IMR-90 (cell line): ENCODE measurements around the gene ING5. TPM values are rescaled to one million over a fixed set of nuclear protein-coding genes. Genes with fewer than 3 reads are reported as not detected.

ENCODE experiments used
- ATAC-seq: fragments of 200-7000 bp; cut with Tn5 transposase; 2 replicates; pipeline ENCODE4 v1.9.1; 2020; ENCODE audit warnings: low read depth, mild to moderate bottlenecking, moderate library complexity
- BruUV-seq: library from RNA; stranded (reverse); fragments of 400-500 nt; replicated peaks from 2 replicates; lab custom pipeline; 2021; lab: Mats Ljungman, UMichigan
- CTCF ChIA-PET: fragments of 300-600 bp; formaldehyde crosslinking; extraction: SDS; loops from one replicate; lab custom pipeline; 2021; ENCODE audit warnings: antibody characterized with exemption; lab: Yijun Ruan, JAX
- POLR2A ChIA-PET: fragments of 300-600 bp; sonication (Branson Sonifier 250); formaldehyde crosslinking; loops from one replicate; lab custom pipeline; 2022; ENCODE audit warnings: antibody characterized with exemption; ENCODE audit not compliant: unreplicated experiment; lab: Charles Lee
- DNase-seq: peaks from one replicate; pipeline ENCODE4 v3.0.0; 2013
- H2AFZ ChIP-seq: replicated peaks from 2 replicates; pipeline ENCODE3; 2013; ENCODE audit warnings: low read length, mild to moderate bottlenecking; ENCODE audit not compliant: poor library complexity
- H2AK5ac ChIP-seq: 2 replicates; pipeline ENCODE4 v1.6.1; 2013; ENCODE audit warnings: low read depth, low read length, inconsistent platforms
- H2AK9ac ChIP-seq: replicated peaks from 2 replicates; pipeline ENCODE3; 2013; ENCODE audit warnings: mild to moderate bottlenecking, low read depth, low read length, moderate library complexity; ENCODE audit not compliant: poor library complexity
- H2BK120ac ChIP-seq: 2 replicates; pipeline ENCODE4 v1.6.1; 2013; ENCODE audit warnings: low read depth, low read length, inconsistent platforms
- H2BK15ac ChIP-seq: 3 replicates; pipeline ENCODE4 v1.6.1; 2013; ENCODE audit warnings: low read depth, low read length, inconsistent platforms
- H2BK20ac ChIP-seq: 2 replicates; pipeline ENCODE4 v1.6.1; 2013; ENCODE audit warnings: low read depth, mild to moderate bottlenecking, inconsistent platforms, low read length, moderate library complexity
- H2BK5ac ChIP-seq: 2 replicates; pipeline ENCODE4 v1.6.1; 2013; ENCODE audit warnings: mild to moderate bottlenecking, low read depth, low read length, inconsistent platforms; ENCODE audit not compliant: poor library complexity, severe bottlenecking
- H3K14ac ChIP-seq: replicated peaks from 2 replicates; pipeline ENCODE4 v1.6.1; 2013; ENCODE audit warnings: low read depth, low read length, inconsistent platforms
- H3K18ac ChIP-seq: 2 replicates; pipeline ENCODE4 v1.6.1; 2013; ENCODE audit warnings: low read depth, low read length, control low read depth
- H3K23ac ChIP-seq: 2 replicates; pipeline ENCODE4 v1.6.1; 2013; ENCODE audit warnings: low read depth, low read length, inconsistent platforms
- H3K27ac ChIP-seq: 2 replicates; pipeline ENCODE4 v1.5.1; 2013; ENCODE audit warnings: mild to moderate bottlenecking, control low read depth, low read length; ENCODE audit not compliant: insufficient read depth
- H3K27me3 ChIP-seq: 2 replicates; pipeline ENCODE4 v1.6.1; 2013; ENCODE audit warnings: low read length; ENCODE audit not compliant: control insufficient read depth, insufficient read depth
- H3K36me3 ChIP-seq: 2 replicates; pipeline ENCODE4 v1.6.1; 2013; ENCODE audit warnings: low read length, mixed read lengths; ENCODE audit not compliant: control insufficient read depth, insufficient read depth
- H3K4ac ChIP-seq: 2 replicates; pipeline ENCODE4 v1.6.1; 2013; ENCODE audit warnings: low read depth, low read length, inconsistent platforms
- H3K4me1 ChIP-seq: 2 replicates; pipeline ENCODE4 v1.6.1; 2013; ENCODE audit warnings: low read length, mixed read lengths; ENCODE audit not compliant: control insufficient read depth, insufficient read depth
- H3K4me2 ChIP-seq: 2 replicates; pipeline ENCODE4 v1.6.1; 2013; ENCODE audit warnings: low read depth, mild to moderate bottlenecking, control low read depth, low read length, moderate library complexity
- H3K4me3 ChIP-seq: 2 replicates; pipeline ENCODE4 v1.5.1; 2013; ENCODE audit warnings: low read depth, mild to moderate bottlenecking, control low read depth, low read length, moderate library complexity; ENCODE audit not compliant: insufficient read depth
- H3K56ac ChIP-seq: 2 replicates; pipeline ENCODE4 v1.6.1; 2013; ENCODE audit warnings: low read length, inconsistent platforms; ENCODE audit not compliant: insufficient read depth; ENCODE audit errors: extremely low read depth
- H3K79me1 ChIP-seq, 2 experiments: 2 replicates each; pipeline ENCODE4 v1.6.1; 2013; ENCODE audit warnings: low read length in 2 of 2, inconsistent platforms in 1 of 2, low read depth in 1 of 2
- H3K9ac ChIP-seq: 2 replicates; pipeline ENCODE4 v1.6.1; 2013; ENCODE audit warnings: low read depth, low read length, control low read depth
- H3K9me1 ChIP-seq: 2 replicates; pipeline ENCODE4 v1.6.1; 2013; ENCODE audit warnings: low read length, inconsistent platforms; ENCODE audit not compliant: insufficient read depth
- H3K9me3 ChIP-seq: 2 replicates; pipeline ENCODE4 v1.6.1; 2013; ENCODE audit warnings: low read length; ENCODE audit not compliant: control insufficient read depth, insufficient read depth
- H4K20me1 ChIP-seq: 2 replicates; pipeline ENCODE4 v1.6.1; 2013; ENCODE audit warnings: low read length, inconsistent platforms; ENCODE audit not compliant: insufficient read depth
- H4K5ac ChIP-seq: 2 replicates; pipeline ENCODE4 v1.6.1; 2013; ENCODE audit warnings: mild to moderate bottlenecking, low read depth, low read length, control low read depth
- H4K8ac ChIP-seq, 2 experiments: 2 replicates each; pipeline ENCODE4 v1.6.1; 2013; ENCODE audit warnings: low read depth in 2 of 2, low read length in 2 of 2, control low read depth in 1 of 2, inconsistent platforms in 1 of 2
- H4K91ac ChIP-seq: 2 replicates; pipeline ENCODE4 v1.6.1; 2013; ENCODE audit warnings: low read depth, low read length, inconsistent platforms; ENCODE audit not compliant: insufficient read depth
- CHD1 ChIP-seq: IDR thresholded peaks from 2 replicates; pipeline ENCODE4 v1.6.1; 2012; ENCODE audit warnings: low read depth, low read length, improper control_type of control experiment
- FOS ChIP-seq: fragments of 150-350 bp; IDR thresholded peaks from 2 replicates; pipeline ENCODE4 v1.6.1; 2016; ENCODE audit warnings: low read depth, low read length
- MAFK ChIP-seq: IDR thresholded peaks from 2 replicates; pipeline ENCODE4 v1.6.1; 2012; ENCODE audit warnings: low read depth, low read length, improper control_type of control experiment
- MAZ ChIP-seq: IDR thresholded peaks from 2 replicates; pipeline ENCODE4 v1.6.1; 2012; ENCODE audit warnings: low read depth, mild to moderate bottlenecking, low read length, improper control_type of control experiment, moderate library complexity, borderline replicate concordance
- WGBS, 2 experiments: methylation state at CpG; one replicate each; pipeline versions ENCODE4 v1.1.5 to v1.1.7; 2013; ENCODE audit warnings: missing lambda C conversion rate in 2 of 2; ENCODE audit not compliant: insufficient read length in 1 of 2; ENCODE audit errors: extremely low coverage in 2 of 2; 5-methylcytosine and 5-hydroxymethylcytosine counted together
- dilution Hi-C: fragments of 300-500 bp; cut with HindIII; formaldehyde crosslinking; loops from one replicate; pipeline ENCODE4 v1.14.3; 2018; ENCODE audit warnings: low sequenced_read_pairs; ENCODE audit not compliant: unreplicated experiment
- in situ Hi-C: fragments of 300-500 bp; cut with MboI; formaldehyde crosslinking; loops from 3 replicates; pipeline ENCODE4 v1.14.3; 2019; ENCODE audit warnings: low sequenced_read_pairs, inconsistent platforms, mixed read lengths
- intact Hi-C: fragments of 100-400 bp; cut with micrococcal nuclease; formaldehyde crosslinking; loops from 2 replicates; pipeline ENCODE4 v1.10.0; 2022
- polyA plus RNA-seq, 3 experiments: library from polyadenylated mRNA; depleted of rRNA; stranded (reverse); fragments of >200 nt; gene quantifications; 2 replicates each; pipeline ENCODE4 v1.2.3, GENCODE V29; 2012; ENCODE audit warnings: low replicate concordance in 1 of 3
- total RNA-seq: library from RNA; depleted of rRNA; stranded (reverse); fragments of >200 nt; gene quantifications from 2 replicates; pipeline ENCODE4 v1.2.3, GENCODE V29; 2012
- TF ChIP-seq, protein P1 (sequence below): fragments of 150-350 bp; IDR thresholded peaks from 2 replicates; pipeline ENCODE4 v1.6.1; 2016; ENCODE audit warnings: low read depth, mild to moderate bottlenecking, low read length, moderate library complexity, borderline replicate concordance
- TF ChIP-seq, protein P2 (sequence below): fragments of 150-350 bp; IDR thresholded peaks from 2 replicates; pipeline ENCODE4 v1.6.1; 2017; ENCODE audit warnings: mild to moderate bottlenecking, antibody characterized with exemption, low read length, low read depth

The ING5 gene
- total and polyA plus RNA-seq, 2 of the 4 experiments (the other 2 are of a cell fraction), result 36.1 to 38.9 TPM

DNA sequence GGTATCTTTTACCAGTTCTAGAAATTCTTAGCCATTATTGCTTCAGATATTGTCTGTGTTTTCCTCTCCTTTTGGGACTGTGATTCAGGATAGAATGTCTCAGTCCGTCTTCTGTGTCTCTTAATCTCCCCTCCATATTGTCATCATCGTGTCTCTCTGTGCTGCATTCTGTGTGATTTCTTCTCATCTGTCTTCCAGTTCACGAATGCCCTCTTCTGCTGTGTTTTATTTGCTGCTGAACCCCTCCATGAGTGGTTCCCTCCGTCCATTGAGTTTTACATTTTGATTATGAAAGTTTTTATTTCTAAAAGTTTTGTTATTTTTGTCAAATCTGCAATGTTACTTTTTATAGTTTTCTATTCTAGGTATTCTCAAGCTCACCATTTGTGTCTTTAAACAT is 44.2 kb downstream of the ING5 start:
- no peak overlapping the region for H3K4me3 ChIP-seq
- no TSS peak for BruUV-seq
- ChIA-PET POLR2A (no interaction called here), CTCF (no interaction called here)
- no peak for ATAC-seq
- no peak overlapping the region for H4K8ac ChIP-seq
- H2BK15ac ChIP-seq, result no peak overlapping the region
- no peak overlapping the region for H2AK9ac ChIP-seq
- H2BK20ac ChIP-seq, result no peak overlapping the region
- peaks cover 46% of the 10 kb centered on the region for H3K36me3 ChIP-seq
- H2AFZ ChIP-seq, result no peak overlapping the region
- no peak overlapping the region for H3K27ac ChIP-seq
- no peaks in the 10 kb centered on the region for H3K4me1 ChIP-seq
- TF ChIP-seq, protein P1, sequence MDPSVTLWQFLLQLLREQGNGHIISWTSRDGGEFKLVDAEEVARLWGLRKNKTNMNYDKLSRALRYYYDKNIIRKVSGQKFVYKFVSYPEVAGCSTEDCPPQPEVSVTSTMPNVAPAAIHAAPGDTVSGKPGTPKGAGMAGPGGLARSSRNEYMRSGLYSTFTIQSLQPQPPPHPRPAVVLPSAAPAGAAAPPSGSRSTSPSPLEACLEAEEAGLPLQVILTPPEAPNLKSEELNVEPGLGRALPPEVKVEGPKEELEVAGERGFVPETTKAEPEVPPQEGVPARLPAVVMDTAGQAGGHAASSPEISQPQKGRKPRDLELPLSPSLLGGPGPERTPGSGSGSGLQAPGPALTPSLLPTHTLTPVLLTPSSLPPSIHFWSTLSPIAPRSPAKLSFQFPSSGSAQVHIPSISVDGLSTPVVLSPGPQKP, result no peak
- TF ChIP-seq FOS, result no peak
- no peak for TF ChIP-seq CHD1
- TF ChIP-seq MAFK, result no peak
- TF ChIP-seq, protein P2, sequence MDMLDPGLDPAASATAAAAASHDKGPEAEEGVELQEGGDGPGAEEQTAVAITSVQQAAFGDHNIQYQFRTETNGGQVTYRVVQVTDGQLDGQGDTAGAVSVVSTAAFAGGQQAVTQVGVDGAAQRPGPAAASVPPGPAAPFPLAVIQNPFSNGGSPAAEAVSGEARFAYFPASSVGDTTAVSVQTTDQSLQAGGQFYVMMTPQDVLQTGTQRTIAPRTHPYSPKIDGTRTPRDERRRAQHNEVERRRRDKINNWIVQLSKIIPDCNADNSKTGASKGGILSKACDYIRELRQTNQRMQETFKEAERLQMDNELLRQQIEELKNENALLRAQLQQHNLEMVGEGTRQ, result no peak
- no peak for TF ChIP-seq MAZ
- H3K18ac ChIP-seq, result no peak overlapping the region
- H2AK5ac ChIP-seq, result no peak overlapping the region
- H3K9me3 ChIP-seq, result 0 out of 2 replicates have a peak, but pooled peaks cover 2% of the 10 kb centered on the region
- H4K91ac ChIP-seq, result no peak overlapping the region
- H3K27me3 ChIP-seq, result no peaks in the 10 kb centered on the region
- H3K9ac ChIP-seq, result no peak overlapping the region
- in situ Hi-C loops (no loop called here), dilution Hi-C loops (no loop called here), intact Hi-C loops (no loop called here)
- H3K23ac ChIP-seq, result no peak overlapping the region
- H2BK120ac ChIP-seq, result no peak overlapping the region
- no CpG with 5 or more reads among the region's 4 CpGs for WGBS, 2 experiments
- DNase-seq, result no peak
- no peak overlapping the region for H3K4me2 ChIP-seq
- peaks cover 2% of the 10 kb centered on the region; the same call in 1 of the 2 replicates for H3K9me1 ChIP-seq
- no peak overlapping the region for H3K56ac ChIP-seq
- no peak overlapping the region for H3K4ac ChIP-seq
- H3K79me1 ChIP-seq, result peaks cover 0 to 2% of the 10 kb centered on the region in 2 experiments; a peak in 1 of 4 replicates
- no peak overlapping the region for H3K14ac ChIP-seq
- no peak overlapping the region for H2BK5ac ChIP-seq
- H4K5ac ChIP-seq, result no peak overlapping the region
- H4K20me1 ChIP-seq, result peaks cover 2% of the 10 kb centered on the region
